Measurements from ENCODE around the gene ATP5PB.

Gene ATP5PB

DNA sequence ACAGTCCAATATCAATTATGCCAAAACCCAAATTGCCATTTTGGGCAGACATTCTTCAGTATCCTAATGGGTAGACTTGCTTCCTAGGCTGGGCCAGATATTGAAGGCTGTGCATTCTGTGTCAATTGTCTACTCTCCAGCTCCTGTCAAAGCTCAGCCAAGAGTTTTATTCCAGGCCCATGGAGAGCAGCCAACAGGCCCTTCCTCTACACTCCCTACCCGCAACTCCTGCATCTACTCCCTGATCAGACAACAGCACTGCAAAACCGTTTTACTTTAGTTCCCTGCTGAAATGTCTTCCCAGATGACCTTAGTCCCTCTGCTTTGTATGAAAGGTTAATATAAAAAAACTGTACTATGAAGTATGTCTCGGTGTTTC is 60.7 kb downstream of the ATP5PB start:
- no peak for DNase-seq

DNA sequence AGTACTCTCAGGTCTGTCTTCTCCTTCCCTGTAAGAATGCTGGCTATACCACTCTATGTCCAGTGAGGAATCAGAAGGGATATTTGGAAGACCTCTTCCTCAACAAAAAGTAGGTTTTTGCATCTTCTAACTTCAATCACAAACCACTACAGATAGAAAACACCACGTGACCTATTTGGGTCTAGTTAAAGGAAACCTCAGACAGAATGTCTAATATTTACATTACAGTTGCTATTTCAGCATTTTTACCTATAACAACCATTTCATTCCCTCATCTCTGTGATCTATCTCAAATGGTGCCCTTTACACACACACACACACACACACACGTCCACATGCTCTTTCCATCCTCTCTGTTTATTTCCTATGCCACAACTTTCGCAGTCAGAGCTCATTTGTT is 62.1 kb downstream of the ATP5PB start:
- DNase-seq = no peak

All from activated effector memory CD4-positive, alpha-beta T cell treated with anti-CD3 and anti-CD28 coated beads, Interleukin-2, amount 50 U/mL, for 16 hours (primary cell).